Loucy (cell line): ENCODE results near the gene SLC35A4.

Source experiments
- H2AFZ ChIP-seq: fragments of 200-600 bp; sonication (generic); 2 replicates; pipeline ENCODE4 v1.6.0; 2016; ENCODE audit warnings: antibody characterized with exemption, mild to moderate bottlenecking, low read length, moderate library complexity
- H3F3A ChIP-seq: fragments of 200-600 bp; 2 replicates; pipeline ENCODE4 v1.6.0; 2016; ENCODE audit warnings: antibody characterized with exemption, low read depth, mild to moderate bottlenecking
- H3K27me3 ChIP-seq: fragments of 200-600 bp; sonication (generic); 2 replicates; pipeline ENCODE4 v1.6.1; 2014; ENCODE audit warnings: low read length, mild to moderate bottlenecking; ENCODE audit not compliant: insufficient read depth, poor library complexity, severe bottlenecking
- H3K36me3 ChIP-seq: fragments of 200-600 bp; sonication (generic); 2 replicates; pipeline ENCODE4 v1.6.1; 2016; ENCODE audit warnings: low read length; ENCODE audit not compliant: insufficient read depth
- H3K4me1 ChIP-seq: fragments of 200-600 bp; sonication (generic); 2 replicates; pipeline ENCODE4 v1.5.1; 2014; ENCODE audit warnings: low read length, mild to moderate bottlenecking; ENCODE audit not compliant: insufficient read depth, poor library complexity, severe bottlenecking
- H3K4me2 ChIP-seq: fragments of 200-600 bp; sonication (generic); 2 replicates; pipeline ENCODE4 v1.6.0; 2014; ENCODE audit warnings: antibody characterized with exemption, low read length, low read depth, mild to moderate bottlenecking; ENCODE audit not compliant: poor library complexity, severe bottlenecking
- H3K4me3 ChIP-seq: fragments of 200-600 bp; sonication (generic); 2 replicates; pipeline ENCODE4 v1.5.1; 2014; ENCODE audit warnings: low read length, mild to moderate bottlenecking, mixed read lengths; ENCODE audit not compliant: poor library complexity, severe bottlenecking
- H3K79me2 ChIP-seq: fragments of 200-600 bp; sonication (generic); 2 replicates; pipeline ENCODE4 v1.6.1; 2014; ENCODE audit warnings: low read length; ENCODE audit not compliant: insufficient read depth
- H3K9ac ChIP-seq: fragments of 200-600 bp; sonication (generic); 2 replicates; pipeline ENCODE4 v1.6.0; 2014; ENCODE audit warnings: mild to moderate bottlenecking, low read depth, low read length, moderate library complexity; ENCODE audit not compliant: poor library complexity, severe bottlenecking
- H3K9me2 ChIP-seq: fragments of 200-600 bp; sonication (generic); replicated peaks from 2 replicates; pipeline ENCODE4 v1.6.1; 2016; ENCODE audit warnings: low read depth, low read length, mixed read lengths
- H3K9me3 ChIP-seq: fragments of 200-600 bp; sonication (generic); 2 replicates; pipeline ENCODE4 v1.6.1; 2014; ENCODE audit warnings: mild to moderate bottlenecking, antibody characterized with exemption, low read length, low read depth; ENCODE audit not compliant: insufficient read depth
- H4K20me1 ChIP-seq: fragments of 200-600 bp; sonication (generic); 2 replicates; pipeline ENCODE4 v1.6.0; 2014; ENCODE audit warnings: antibody characterized with exemption, low read length, mild to moderate bottlenecking; ENCODE audit not compliant: insufficient read depth, poor library complexity, severe bottlenecking
- CTCF ChIP-seq: fragments of 200-600 bp; sonication (generic); conservative IDR thresholded peaks from 2 replicates; pipeline ENCODE4 v1.5.1; 2014; ENCODE audit warnings: mild to moderate bottlenecking, antibody characterized with exemption, low read length
- EZH2phosphoT487 ChIP-seq: fragments of 200-600 bp; IDR thresholded peaks from 2 replicates; pipeline ENCODE4 v1.6.1; 2018; ENCODE audit warnings: antibody characterized with exemption, mild to moderate bottlenecking, moderate library complexity, borderline replicate concordance

The SLC35A4 gene

GRCh38 chr5:140587495-140587894 is 22.9 kb downstream of the SLC35A4 start:
- no peaks in the 10 kb centered on the region for H4K20me1 ChIP-seq
- no peak for TF ChIP-seq EZH2phosphoT487
- TF ChIP-seq CTCF: no peak

GRCh38 chr5:140588311-140589070 is 23.9 kb downstream of the SLC35A4 start:
- H2AFZ ChIP-seq: no peak overlapping the region
- TF ChIP-seq CTCF (no peak), EZH2phosphoT487 (no peak)
- no peak overlapping the region for H3K4me2 ChIP-seq
- H3K9me2 ChIP-seq: no peaks in the 10 kb centered on the region
- H3K79me2 ChIP-seq: no peaks in the 10 kb centered on the region
- no peaks in the 10 kb centered on the region for H4K20me1 ChIP-seq
- H3K36me3 ChIP-seq: no peaks in the 10 kb centered on the region
- H3F3A ChIP-seq: no peaks in the 10 kb centered on the region
- no peaks in the 10 kb centered on the region for H3K27me3 ChIP-seq
- H3K9me3 ChIP-seq: no peaks in the 10 kb centered on the region
- H3K9ac ChIP-seq: no peak overlapping the region
- H3K4me3 ChIP-seq: no peak overlapping the region
- no peaks in the 10 kb centered on the region for H3K4me1 ChIP-seq

More at GRCh38 chr5:140587495-140587894, 22.9 kb downstream of the SLC35A4 start:
- no peak overlapping the region for H3K4me2 ChIP-seq
- H3K79me2 ChIP-seq: no peaks in the 10 kb centered on the region
- H3F3A ChIP-seq: no peaks in the 10 kb centered on the region
- no peaks in the 10 kb centered on the region for H3K9me2 ChIP-seq
- H3K27me3 ChIP-seq: no peaks in the 10 kb centered on the region
- no peaks in the 10 kb centered on the region for H3K4me1 ChIP-seq
- H3K9ac ChIP-seq: no peak overlapping the region
- H2AFZ ChIP-seq: no peak overlapping the region
- H3K36me3 ChIP-seq: no peaks in the 10 kb centered on the region
- H3K9me3 ChIP-seq: no peaks in the 10 kb centered on the region
- H3K4me3 ChIP-seq: no peak overlapping the region

- Histone ChIP-seq H3K9ac (no peak overlapping the region), H3K79me2 (no peaks in the 10 kb centered on the region), H3K9me2 (no peaks in the 10 kb centered on the region), H3K4me2 (no peak overlapping the region), H2AFZ (no peak overlapping the region), H3K4me3 (no peak overlapping the region), H3K27me3 (no peaks in the 10 kb centered on the region), H3K4me1 (no peaks in the 10 kb centered on the region), H3F3A (no peaks in the 10 kb centered on the region), H3K36me3 (no peaks in the 10 kb centered on the region), H4K20me1 (no peaks in the 10 kb centered on the region), H3K9me3 (no peaks in the 10 kb centered on the region)
- TF ChIP-seq CTCF: no peak
- TF ChIP-seq EZH2phosphoT487: no peak
Measured at GRCh38 chr5:140590861-140591260, 26.2 kb downstream of the SLC35A4 start.
